Fibroblast of lung (primary cell): Measurements from ENCODE around the gene HOXC9. TPM values are rescaled to one million over a fixed set of nuclear protein-coding genes. Genes with fewer than 3 reads are reported as not detected.

Experiments used
- DNase-seq, 2 donors: peaks; one replicate each; pipeline versions ENCODE4 v3.0.0 to v3.0.0-alpha.2; 2010; ENCODE audit warnings: low read depth in 2 of 2
- H2AFZ ChIP-seq: 2 replicates; pipeline ENCODE4 v1.5.1; 2012; ENCODE audit warnings: low read length, control low read depth, inconsistent platforms
- H3K27ac ChIP-seq: 2 replicates; pipeline ENCODE4 v1.5.1; 2011; ENCODE audit warnings: low read length, control low read depth; ENCODE audit not compliant: insufficient read depth
- H3K27me3 ChIP-seq: 2 replicates; pipeline ENCODE4 v1.5.1; 2011; ENCODE audit warnings: mild to moderate bottlenecking, low read length; ENCODE audit not compliant: control insufficient read depth, insufficient read depth
- H3K36me3 ChIP-seq: 2 replicates; pipeline ENCODE4 v1.5.1; 2011; ENCODE audit warnings: low read length; ENCODE audit not compliant: control insufficient read depth, insufficient read depth
- H3K4me1 ChIP-seq: 2 replicates; pipeline ENCODE4 v1.5.1; 2011; ENCODE audit warnings: low read length; ENCODE audit not compliant: control insufficient read depth, insufficient read depth; ENCODE audit errors: extremely low read depth
- H3K4me2 ChIP-seq: 2 replicates; pipeline ENCODE4 v1.5.1; 2011; ENCODE audit warnings: low read length, control low read depth; ENCODE audit not compliant: insufficient read depth; ENCODE audit errors: extremely low read depth
- H3K4me3 ChIP-seq, 4 experiments: fragments of 200-600 bp in 1 of 4; sonication (generic) in 1 of 4; replicated peaks in 1 of 4; 2 replicates each; pipeline ENCODE4 v1.5.1; 2011 to 2016; ENCODE audit warnings: low read length in 4 of 4, low read depth in 3 of 4, mild to moderate bottlenecking in 3 of 4, control low read depth in 2 of 4, inconsistent platforms in 1 of 4, mixed read lengths in 1 of 4; ENCODE audit not compliant: insufficient read depth in 1 of 4; ENCODE audit errors: control extremely low read depth in 1 of 4
- H3K79me2 ChIP-seq: 2 replicates; pipeline ENCODE4 v1.5.1; 2012; ENCODE audit warnings: mild to moderate bottlenecking, low read length, inconsistent platforms; ENCODE audit not compliant: control insufficient read depth, insufficient read depth
- H3K9ac ChIP-seq: 2 replicates; pipeline ENCODE4 v1.5.1; 2011; ENCODE audit warnings: mild to moderate bottlenecking, low read length, control low read depth; ENCODE audit not compliant: insufficient read depth
- H3K9me3 ChIP-seq: 2 replicates; pipeline ENCODE4 v1.5.1; 2012; ENCODE audit warnings: low read depth, low read length; ENCODE audit not compliant: control insufficient read depth, insufficient read depth
- H4K20me1 ChIP-seq: 2 replicates; pipeline ENCODE4 v1.5.1; 2011; ENCODE audit warnings: low read length; ENCODE audit not compliant: control insufficient read depth, insufficient read depth; ENCODE audit errors: extremely low read depth
- EZH2 ChIP-seq: IDR thresholded peaks from 2 replicates; pipeline ENCODE4 v1.5.1; 2012; ENCODE audit warnings: low read length, control low read depth, mild to moderate bottlenecking; ENCODE audit errors: missing control alignments
- polyA plus RNA-seq, 2 donors: library from polyadenylated mRNA; depleted of rRNA in 1 of 2; stranded (reverse) in 1 of 2; unstranded in 1 of 2; fragments of >200 nt; gene quantifications; 2 replicates each; pipeline ENCODE4 v1.2.1, GENCODE V29; 2011 to 2012; ENCODE audit warnings: missing spikeins in 1 of 2
- total RNA-seq: library from RNA; depleted of rRNA; stranded (reverse); fragments of >200 nt; gene quantifications from 2 replicates; pipeline ENCODE4 v1.2.1, GENCODE V29; 2014
- TF ChIP-seq, protein P1 (sequence below), 2 donors: IDR thresholded peaks in 1 of 2; conservative IDR thresholded peaks in 1 of 2; 1 replicate in 1 of 2; 2 replicates in 1 of 2; pipeline ENCODE4 v1.5.1; 2011 to 2012; ENCODE audit warnings: low read length in 2 of 2, control low read depth in 1 of 2, inconsistent platforms in 1 of 2, low read depth in 1 of 2, mild to moderate bottlenecking in 1 of 2

Gene HOXC9
- total and polyA plus RNA-seq, 2 donors (not counting 1 experiment from before 2014, with no cell fraction given): 0.24 TPM; not detected in 1

- TF ChIP-seq EZH2: peak; percentile 77
- TF ChIP-seq, protein P1, sequence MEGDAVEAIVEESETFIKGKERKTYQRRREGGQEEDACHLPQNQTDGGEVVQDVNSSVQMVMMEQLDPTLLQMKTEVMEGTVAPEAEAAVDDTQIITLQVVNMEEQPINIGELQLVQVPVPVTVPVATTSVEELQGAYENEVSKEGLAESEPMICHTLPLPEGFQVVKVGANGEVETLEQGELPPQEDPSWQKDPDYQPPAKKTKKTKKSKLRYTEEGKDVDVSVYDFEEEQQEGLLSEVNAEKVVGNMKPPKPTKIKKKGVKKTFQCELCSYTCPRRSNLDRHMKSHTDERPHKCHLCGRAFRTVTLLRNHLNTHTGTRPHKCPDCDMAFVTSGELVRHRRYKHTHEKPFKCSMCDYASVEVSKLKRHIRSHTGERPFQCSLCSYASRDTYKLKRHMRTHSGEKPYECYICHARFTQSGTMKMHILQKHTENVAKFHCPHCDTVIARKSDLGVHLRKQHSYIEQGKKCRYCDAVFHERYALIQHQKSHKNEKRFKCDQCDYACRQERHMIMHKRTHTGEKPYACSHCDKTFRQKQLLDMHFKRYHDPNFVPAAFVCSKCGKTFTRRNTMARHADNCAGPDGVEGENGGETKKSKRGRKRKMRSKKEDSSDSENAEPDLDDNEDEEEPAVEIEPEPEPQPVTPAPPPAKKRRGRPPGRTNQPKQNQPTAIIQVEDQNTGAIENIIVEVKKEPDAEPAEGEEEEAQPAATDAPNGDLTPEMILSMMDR (conservative IDR thresholded peaks at IDR 0.05 in 1 of 2, IDR thresholded peaks at IDR 0.05 in 1 of 2; ENCODE audit: low read depth in 1 of 2, low read length in 2 of 2): no peak
- Histone ChIP-seq H3K27ac (no peak overlapping the region), H2AFZ (no peak overlapping the region), H4K20me1 (no peaks in the 10 kb centered on the region), H3K4me2 (peak overlapping the region; percentile 44), H3K9ac (no peak overlapping the region), H3K9me3 (no peaks in the 10 kb centered on the region), H3K4me1 (no peaks in the 10 kb centered on the region), H3K79me2 (no peaks in the 10 kb centered on the region), H3K4me3 (no peak overlapping the region), H3K27me3 (peaks cover 88% of the 10 kb centered on the region), H3K36me3 (no peaks in the 10 kb centered on the region)
- DNase-seq: no peak
Measured at GRCh38 chr12:53994264-53995001, 5.5 kb upstream of the HOXC9 start.

DNA sequence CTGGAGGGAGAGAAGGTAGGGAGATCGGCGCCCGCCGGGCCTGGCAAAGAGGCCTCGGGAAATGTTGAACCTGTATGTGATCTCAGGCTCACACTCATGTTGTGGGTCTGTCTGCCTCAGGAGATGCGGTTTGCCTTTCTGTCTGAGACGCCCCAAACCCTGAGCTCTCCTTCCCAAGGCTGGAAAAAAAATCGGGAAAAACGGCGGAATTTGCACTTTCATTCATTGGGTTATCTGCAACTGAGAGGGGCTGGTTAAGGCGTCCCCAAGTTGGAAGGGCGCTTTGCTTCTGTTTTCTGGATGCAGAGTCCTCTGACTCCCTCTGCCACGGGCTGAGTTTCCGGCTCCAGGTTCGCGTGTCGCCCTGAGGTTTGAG lies 5.0 kb upstream of the HOXC9 start:
- H3K4me2 ChIP-seq: peak overlapping the region; percentile 44
- no peak overlapping the region for H3K9ac ChIP-seq
- peak overlapping the region in 1 of 4 experiments; percentile 7 for H3K4me3 ChIP-seq
- H2AFZ ChIP-seq: no peak overlapping the region
- no peaks in the 10 kb centered on the region for H4K20me1 ChIP-seq
- DNase-seq: no peak
- peaks cover 88% of the 10 kb centered on the region for H3K27me3 ChIP-seq
- H3K79me2 ChIP-seq: no peaks in the 10 kb centered on the region
- peak; percentile 97 for TF ChIP-seq EZH2
- TF ChIP-seq, protein P1 (conservative IDR thresholded peaks at IDR 0.05 in 1 of 2, IDR thresholded peaks at IDR 0.05 in 1 of 2; ENCODE audit: low read depth in 1 of 2, low read length in 2 of 2): no peak
- no peaks in the 10 kb centered on the region for H3K36me3 ChIP-seq
- no peaks in the 10 kb centered on the region for H3K9me3 ChIP-seq
- no peak overlapping the region for H3K27ac ChIP-seq
- H3K4me1 ChIP-seq: no peaks in the 10 kb centered on the region

DNA sequence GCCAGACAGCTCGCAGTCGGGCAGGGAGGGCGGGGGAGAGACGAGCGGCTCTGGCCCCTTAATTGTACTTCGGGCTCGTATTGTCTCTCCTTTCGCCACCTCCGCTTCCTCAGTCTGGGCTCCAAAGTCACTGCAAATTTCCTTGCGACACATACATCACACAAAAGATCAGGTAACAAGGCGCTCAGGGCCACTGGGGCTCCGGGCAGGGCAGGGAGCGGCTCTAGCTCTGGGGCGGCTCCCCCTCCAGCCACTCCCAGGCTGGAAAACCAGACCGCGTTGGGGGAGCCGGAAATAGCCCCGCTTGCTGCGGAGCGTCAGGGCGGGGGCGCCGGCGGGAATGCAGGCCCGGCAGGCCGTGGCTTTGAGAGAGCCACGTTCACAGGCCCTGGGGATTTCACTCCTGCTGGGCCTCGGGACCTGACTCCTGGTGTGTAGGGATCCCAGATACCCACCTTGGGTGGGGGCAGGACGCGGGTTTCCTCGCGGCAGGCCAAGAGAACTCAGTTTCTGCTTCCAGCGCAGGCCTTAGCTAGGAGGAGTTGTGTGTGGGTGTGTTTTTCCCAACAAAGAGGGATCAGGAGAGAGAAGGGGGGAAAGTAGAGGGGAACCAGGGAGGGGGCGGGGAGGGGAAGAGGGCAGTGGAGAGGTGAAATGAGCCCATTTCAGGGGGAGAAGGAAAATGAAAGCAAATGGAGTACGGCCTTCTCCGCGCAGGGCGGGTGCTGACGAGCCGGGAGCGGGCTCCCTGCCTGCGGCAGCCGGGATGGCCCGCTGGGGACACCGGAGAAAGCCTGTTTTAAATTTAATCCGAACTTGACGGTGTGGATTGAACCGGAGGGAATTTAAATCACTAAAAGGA lies 4.4 kb upstream of the HOXC9 start:
- Histone ChIP-seq H3K9ac (peak overlapping the region; percentile 58), H3K27me3 (peaks cover 88% of the 10 kb centered on the region), H3K4me2 (peak overlapping the region; percentile 71), H2AFZ (peak overlapping the region; percentile 69), H3K4me3 (peak overlapping the region; percentile 13 to 45 (median 38)), H4K20me1 (no peaks in the 10 kb centered on the region), H3K36me3 (no peaks in the 10 kb centered on the region), H3K4me1 (no peaks in the 10 kb centered on the region), H3K9me3 (no peaks in the 10 kb centered on the region), H3K79me2 (no peaks in the 10 kb centered on the region), H3K27ac (no peak overlapping the region)
- TF ChIP-seq, protein P1 (conservative IDR thresholded peaks at IDR 0.05 in 1 of 2, IDR thresholded peaks at IDR 0.05 in 1 of 2; ENCODE audit: low read depth in 1 of 2, low read length in 2 of 2): no peak
- TF ChIP-seq EZH2: peak; percentile 8
- DNase-seq: no peak
